Panc1 (cell line): ENCODE results near the gene FBN1.

Experiments used
- POLR2AphosphoS5 ChIP-seq: IDR thresholded peaks from 2 replicates; pipeline ENCODE4 v1.6.1; 2012; ENCODE audit warnings: mild to moderate bottlenecking, low read depth, low read length, moderate library complexity
- SIN3A ChIP-seq: IDR thresholded peaks from 2 replicates; pipeline ENCODE4 v1.6.1; 2012; ENCODE audit warnings: low read depth, mild to moderate bottlenecking, low read length, moderate library complexity, borderline replicate concordance; ENCODE audit not compliant: insufficient read depth
- TCF7L2 ChIP-seq: IDR thresholded peaks from 2 replicates; pipeline ENCODE4 v1.6.1; 2011; ENCODE audit warnings: mild to moderate bottlenecking, low read depth, low read length, inconsistent platforms
- TF ChIP-seq, protein P1 (sequence below), 2 experiments: IDR thresholded peaks; 2 replicates each; pipeline ENCODE4 v1.6.1; 2011 to 2012; ENCODE audit warnings: low read depth in 2 of 2, control low read depth in 1 of 2, low read length in 1 of 2, mild to moderate bottlenecking in 1 of 2, moderate library complexity in 1 of 2; ENCODE audit not compliant: insufficient read depth in 1 of 2
- TF ChIP-seq, protein P2 (sequence below): fragments of 450-650 bp; IDR thresholded peaks from 2 replicates; pipeline ENCODE4 v1.5.1; 2017; ENCODE audit warnings: mild to moderate bottlenecking

DNA sequence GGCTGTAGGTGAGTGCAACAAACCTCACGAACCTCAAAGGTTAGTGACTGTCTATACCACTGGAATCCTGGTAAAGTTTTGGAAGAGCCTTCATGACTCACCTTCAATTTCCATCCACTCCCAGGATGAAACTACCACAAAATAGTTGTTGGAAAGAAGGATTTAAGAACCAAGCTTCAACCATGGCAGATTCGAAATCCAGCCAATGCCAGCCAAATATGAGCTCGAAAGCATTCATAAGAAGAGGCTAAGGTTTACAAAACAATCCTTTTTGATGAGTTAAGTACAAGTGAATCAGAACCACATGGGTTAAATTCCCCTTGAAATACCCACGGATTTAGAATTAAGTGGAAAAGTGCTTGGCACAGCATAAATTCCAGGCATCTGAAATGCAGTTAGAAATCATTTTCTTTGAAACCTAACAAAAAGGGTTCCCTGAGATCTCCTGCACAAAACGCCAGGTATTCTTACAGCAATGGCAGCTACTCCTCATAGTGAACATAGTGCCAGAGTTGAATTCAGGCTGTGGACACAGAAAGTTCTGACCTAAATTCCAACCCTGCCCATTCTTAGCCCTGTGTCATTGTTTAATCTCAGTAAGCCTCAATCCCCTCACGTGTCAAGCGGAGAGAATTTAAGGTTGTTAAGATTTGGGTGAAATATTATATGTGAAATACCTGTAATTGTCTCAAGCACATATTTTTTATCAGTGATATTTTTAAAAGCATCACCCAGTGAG, 89.2 kb downstream of the FBN1 start:
- TF ChIP-seq POLR2AphosphoS5 (no peak), SIN3A (no peak), TCF7L2 (no peak)
- TF ChIP-seq, protein P1, sequence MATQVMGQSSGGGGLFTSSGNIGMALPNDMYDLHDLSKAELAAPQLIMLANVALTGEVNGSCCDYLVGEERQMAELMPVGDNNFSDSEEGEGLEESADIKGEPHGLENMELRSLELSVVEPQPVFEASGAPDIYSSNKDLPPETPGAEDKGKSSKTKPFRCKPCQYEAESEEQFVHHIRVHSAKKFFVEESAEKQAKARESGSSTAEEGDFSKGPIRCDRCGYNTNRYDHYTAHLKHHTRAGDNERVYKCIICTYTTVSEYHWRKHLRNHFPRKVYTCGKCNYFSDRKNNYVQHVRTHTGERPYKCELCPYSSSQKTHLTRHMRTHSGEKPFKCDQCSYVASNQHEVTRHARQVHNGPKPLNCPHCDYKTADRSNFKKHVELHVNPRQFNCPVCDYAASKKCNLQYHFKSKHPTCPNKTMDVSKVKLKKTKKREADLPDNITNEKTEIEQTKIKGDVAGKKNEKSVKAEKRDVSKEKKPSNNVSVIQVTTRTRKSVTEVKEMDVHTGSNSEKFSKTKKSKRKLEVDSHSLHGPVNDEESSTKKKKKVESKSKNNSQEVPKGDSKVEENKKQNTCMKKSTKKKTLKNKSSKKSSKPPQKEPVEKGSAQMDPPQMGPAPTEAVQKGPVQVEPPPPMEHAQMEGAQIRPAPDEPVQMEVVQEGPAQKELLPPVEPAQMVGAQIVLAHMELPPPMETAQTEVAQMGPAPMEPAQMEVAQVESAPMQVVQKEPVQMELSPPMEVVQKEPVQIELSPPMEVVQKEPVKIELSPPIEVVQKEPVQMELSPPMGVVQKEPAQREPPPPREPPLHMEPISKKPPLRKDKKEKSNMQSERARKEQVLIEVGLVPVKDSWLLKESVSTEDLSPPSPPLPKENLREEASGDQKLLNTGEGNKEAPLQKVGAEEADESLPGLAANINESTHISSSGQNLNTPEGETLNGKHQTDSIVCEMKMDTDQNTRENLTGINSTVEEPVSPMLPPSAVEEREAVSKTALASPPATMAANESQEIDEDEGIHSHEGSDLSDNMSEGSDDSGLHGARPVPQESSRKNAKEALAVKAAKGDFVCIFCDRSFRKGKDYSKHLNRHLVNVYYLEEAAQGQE (IDR thresholded peaks at IDR 0.05; ENCODE audit: insufficient read depth in 1 of 2, low read depth in 2 of 2, low read length in 1 of 2) = no peak
- TF ChIP-seq, protein P2, sequence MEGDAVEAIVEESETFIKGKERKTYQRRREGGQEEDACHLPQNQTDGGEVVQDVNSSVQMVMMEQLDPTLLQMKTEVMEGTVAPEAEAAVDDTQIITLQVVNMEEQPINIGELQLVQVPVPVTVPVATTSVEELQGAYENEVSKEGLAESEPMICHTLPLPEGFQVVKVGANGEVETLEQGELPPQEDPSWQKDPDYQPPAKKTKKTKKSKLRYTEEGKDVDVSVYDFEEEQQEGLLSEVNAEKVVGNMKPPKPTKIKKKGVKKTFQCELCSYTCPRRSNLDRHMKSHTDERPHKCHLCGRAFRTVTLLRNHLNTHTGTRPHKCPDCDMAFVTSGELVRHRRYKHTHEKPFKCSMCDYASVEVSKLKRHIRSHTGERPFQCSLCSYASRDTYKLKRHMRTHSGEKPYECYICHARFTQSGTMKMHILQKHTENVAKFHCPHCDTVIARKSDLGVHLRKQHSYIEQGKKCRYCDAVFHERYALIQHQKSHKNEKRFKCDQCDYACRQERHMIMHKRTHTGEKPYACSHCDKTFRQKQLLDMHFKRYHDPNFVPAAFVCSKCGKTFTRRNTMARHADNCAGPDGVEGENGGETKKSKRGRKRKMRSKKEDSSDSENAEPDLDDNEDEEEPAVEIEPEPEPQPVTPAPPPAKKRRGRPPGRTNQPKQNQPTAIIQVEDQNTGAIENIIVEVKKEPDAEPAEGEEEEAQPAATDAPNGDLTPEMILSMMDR = no peak
